ENCODE data around the gene MTCL1.

Gene MTCL1

GRCh38 chr18:8868779-8869415 is 163.5 kb downstream of the MTCL1 start:
- Histone ChIP-seq H2AK5ac (ENCODE audit: low read length) (no peak overlapping the region), H3K4me1 (ENCODE audit: control insufficient read depth in 1 of 2, insufficient read depth in 2 of 2, low read length in 2 of 2) (no peaks in the 10 kb centered on the region), H3K79me1 (ENCODE audit: low read length) (no peaks in the 10 kb centered on the region), H2BK120ac (ENCODE audit: insufficient read depth, low read length, poor library complexity) (no peak overlapping the region), H2BK12ac (ENCODE audit: low read length) (no peak overlapping the region), H3K18ac (ENCODE audit: low read length) (no peak overlapping the region), H3K9me3 (ENCODE audit: insufficient read depth, low read depth, low read length) (no peaks in the 10 kb centered on the region), H3K36me3 (ENCODE audit: control insufficient read depth in 1 of 2, insufficient read depth in 2 of 2, low read length in 2 of 2) (no peaks in the 10 kb centered on the region), H4K91ac (ENCODE audit: low read depth, low read length) (no peak overlapping the region), H3K4me2 (ENCODE audit: low read length) (no peak overlapping the region), H3K79me2 (ENCODE audit: control insufficient read depth, insufficient read depth, low read length, poor library complexity) (no peaks in the 10 kb centered on the region), H4K12ac (ENCODE audit: low read depth, low read length) (no peak overlapping the region), H3K27ac (ENCODE audit: low read depth, low read length) (no peak overlapping the region), H3K27me3 (ENCODE audit: insufficient read depth, low read length) (no peaks in the 10 kb centered on the region), H2AFZ (ENCODE audit: insufficient read depth, low read length, poor library complexity) (no peak overlapping the region), H3K23ac (ENCODE audit: low read length) (no peak overlapping the region), H3K4ac (ENCODE audit: low read depth, low read length) (no peak overlapping the region), H3K4me3 (ENCODE audit: low read depth, low read length) (no peak overlapping the region), H2BK5ac (ENCODE audit: low read depth, low read length, poor library complexity) (no peak overlapping the region), H3K9ac (ENCODE audit: low read length) (no peak overlapping the region), H4K8ac (ENCODE audit: low read depth, low read length) (no peak overlapping the region), H3K14ac (ENCODE audit: low read length) (no peak overlapping the region)
- no CpG with 5 or more reads among the region's 2 CpGs for WGBS (ENCODE audit: extremely low coverage, insufficient coverage, insufficient read length)
- DNase-seq = no peak

GRCh38 chr18:8869696-8870095 is 164.3 kb downstream of the MTCL1 start:
- Histone ChIP-seq H2BK12ac (ENCODE audit: low read length) (no peak overlapping the region), H4K12ac (ENCODE audit: low read depth, low read length) (no peak overlapping the region), H3K23ac (ENCODE audit: low read length) (no peak overlapping the region), H3K27ac (ENCODE audit: low read depth, low read length) (no peak overlapping the region), H3K4me3 (ENCODE audit: low read depth, low read length) (no peak overlapping the region), H4K8ac (ENCODE audit: low read depth, low read length) (no peak overlapping the region), H3K18ac (ENCODE audit: low read length) (no peak overlapping the region), H3K9me3 (ENCODE audit: insufficient read depth, low read depth, low read length) (no peaks in the 10 kb centered on the region), H2BK5ac (ENCODE audit: low read depth, low read length, poor library complexity) (no peak overlapping the region), H3K79me2 (ENCODE audit: control insufficient read depth, insufficient read depth, low read length, poor library complexity) (no peaks in the 10 kb centered on the region), H3K4ac (ENCODE audit: low read depth, low read length) (no peak overlapping the region), H3K79me1 (ENCODE audit: low read length) (no peaks in the 10 kb centered on the region), H4K91ac (ENCODE audit: low read depth, low read length) (no peak overlapping the region), H2BK120ac (ENCODE audit: insufficient read depth, low read length, poor library complexity) (no peak overlapping the region), H3K36me3 (ENCODE audit: control insufficient read depth in 1 of 2, insufficient read depth in 2 of 2, low read length in 2 of 2) (no peaks in the 10 kb centered on the region), H3K4me1 (ENCODE audit: control insufficient read depth in 1 of 2, insufficient read depth in 2 of 2, low read length in 2 of 2) (no peaks in the 10 kb centered on the region), H3K27me3 (ENCODE audit: insufficient read depth, low read length) (no peaks in the 10 kb centered on the region), H2AK5ac (ENCODE audit: low read length) (no peak overlapping the region), H3K4me2 (ENCODE audit: low read length) (no peak overlapping the region), H3K9ac (ENCODE audit: low read length) (no peak overlapping the region), H2AFZ (ENCODE audit: insufficient read depth, low read length, poor library complexity) (no peak overlapping the region), H3K14ac (ENCODE audit: low read length) (no peak overlapping the region)
- WGBS (ENCODE audit: extremely low coverage, insufficient coverage, insufficient read length) = no CpG with 5 or more reads among the region's 5 CpGs
- DNase-seq = no peak

DNA sequence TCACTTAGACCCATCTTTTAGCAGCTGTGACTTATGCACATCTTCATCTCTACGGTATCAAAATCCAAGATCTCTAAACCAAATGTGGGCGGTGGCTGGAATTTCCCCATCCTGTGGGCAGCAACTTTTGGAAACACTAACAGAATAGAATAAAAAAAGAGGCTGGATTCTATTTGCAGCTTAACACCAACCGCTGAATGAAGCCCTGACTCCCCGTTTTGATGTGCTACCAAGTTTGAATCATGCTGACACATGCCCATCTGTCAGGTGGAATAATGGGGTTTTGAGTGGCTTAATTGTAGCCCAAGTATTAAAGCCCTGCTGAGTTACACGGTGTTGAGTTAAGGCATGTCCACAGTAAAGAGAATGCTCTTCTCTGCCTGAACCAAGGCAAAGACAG is 165.2 kb downstream of the MTCL1 start:
- no peaks in the 10 kb centered on the region for H3K79me2 ChIP-seq (ENCODE audit: control insufficient read depth, insufficient read depth, low read length, poor library complexity)
- H2AFZ ChIP-seq (ENCODE audit: insufficient read depth, low read length, poor library complexity) = no peak overlapping the region
- no peaks in the 10 kb centered on the region for H3K27me3 ChIP-seq (ENCODE audit: insufficient read depth, low read length)
- H4K91ac ChIP-seq (ENCODE audit: low read depth, low read length) = no peak overlapping the region
- H2BK12ac ChIP-seq (ENCODE audit: low read length) = no peak overlapping the region
- WGBS (ENCODE audit: extremely low coverage, insufficient coverage, insufficient read length) = no CpG with 5 or more reads among the region's 5 CpGs
- H3K23ac ChIP-seq (ENCODE audit: low read length) = no peak overlapping the region
- H3K14ac ChIP-seq (ENCODE audit: low read length) = no peak overlapping the region
- no peaks in the 10 kb centered on the region for H3K36me3 ChIP-seq (ENCODE audit: control insufficient read depth in 1 of 2, insufficient read depth in 2 of 2, low read length in 2 of 2)
- H3K4me1 ChIP-seq (ENCODE audit: control insufficient read depth in 1 of 2, insufficient read depth in 2 of 2, low read length in 2 of 2) = no peaks in the 10 kb centered on the region
- peak in 1 of 2 donors; percentile 5 for DNase-seq
- H2BK5ac ChIP-seq (ENCODE audit: low read depth, low read length, poor library complexity) = no peak overlapping the region
- H3K4me3 ChIP-seq (ENCODE audit: low read depth, low read length) = no peak overlapping the region
- H4K8ac ChIP-seq (ENCODE audit: low read depth, low read length) = no peak overlapping the region
- H3K4ac ChIP-seq (ENCODE audit: low read depth, low read length) = no peak overlapping the region
- H3K79me1 ChIP-seq (ENCODE audit: low read length) = no peaks in the 10 kb centered on the region
- H3K4me2 ChIP-seq (ENCODE audit: low read length) = no peak overlapping the region
- no peak overlapping the region for H3K27ac ChIP-seq (ENCODE audit: low read depth, low read length)
- no peak overlapping the region for H4K12ac ChIP-seq (ENCODE audit: low read depth, low read length)
- no peak overlapping the region for H2BK120ac ChIP-seq (ENCODE audit: insufficient read depth, low read length, poor library complexity)
- H3K9me3 ChIP-seq (ENCODE audit: insufficient read depth, low read depth, low read length) = no peaks in the 10 kb centered on the region
- no peak overlapping the region for H2AK5ac ChIP-seq (ENCODE audit: low read length)
- H3K9ac ChIP-seq (ENCODE audit: low read length) = no peak overlapping the region
- H3K18ac ChIP-seq (ENCODE audit: low read length) = no peak overlapping the region

GRCh38 chr18:8871489-8871888 is 166.1 kb downstream of the MTCL1 start:
- Histone ChIP-seq H3K9ac (ENCODE audit: low read length) (no peak overlapping the region), H3K36me3 (ENCODE audit: control insufficient read depth in 1 of 2, insufficient read depth in 2 of 2, low read length in 2 of 2) (no peaks in the 10 kb centered on the region), H3K79me1 (ENCODE audit: low read length) (no peaks in the 10 kb centered on the region), H3K9me3 (ENCODE audit: insufficient read depth, low read depth, low read length) (no peaks in the 10 kb centered on the region), H3K4me3 (ENCODE audit: low read depth, low read length) (no peak overlapping the region), H2BK12ac (ENCODE audit: low read length) (no peak overlapping the region), H2BK5ac (ENCODE audit: low read depth, low read length, poor library complexity) (no peak overlapping the region), H3K4me2 (ENCODE audit: low read length) (no peak overlapping the region), H4K12ac (ENCODE audit: low read depth, low read length) (no peak overlapping the region), H3K79me2 (ENCODE audit: control insufficient read depth, insufficient read depth, low read length, poor library complexity) (no peaks in the 10 kb centered on the region), H2BK120ac (ENCODE audit: insufficient read depth, low read length, poor library complexity) (no peak overlapping the region), H3K27me3 (ENCODE audit: insufficient read depth, low read length) (no peaks in the 10 kb centered on the region), H4K8ac (ENCODE audit: low read depth, low read length) (no peak overlapping the region), H3K27ac (ENCODE audit: low read depth, low read length) (no peak overlapping the region), H3K4me1 (ENCODE audit: control insufficient read depth in 1 of 2, insufficient read depth in 2 of 2, low read length in 2 of 2) (no peaks in the 10 kb centered on the region), H2AK5ac (ENCODE audit: low read length) (no peak overlapping the region), H3K18ac (ENCODE audit: low read length) (no peak overlapping the region), H3K14ac (ENCODE audit: low read length) (no peak overlapping the region), H3K4ac (ENCODE audit: low read depth, low read length) (no peak overlapping the region), H4K91ac (ENCODE audit: low read depth, low read length) (no peak overlapping the region), H2AFZ (ENCODE audit: insufficient read depth, low read length, poor library complexity) (no peak overlapping the region), H3K23ac (ENCODE audit: low read length) (no peak overlapping the region)
- WGBS (ENCODE audit: extremely low coverage, insufficient coverage, insufficient read length) = no CpG with 5 or more reads among the region's 1 CpG
- no peak for DNase-seq

All from trophoblast cell (in vitro differentiated cells and primary cell).